Neural cell (in vitro differentiated cells): ENCODE measurements around the gene SLC41A3.

Source experiments
- CTCF ChIP-seq: fragments of 450-650 bp; IDR thresholded peaks from 2 replicates; pipeline ENCODE4 v1.5.1; 2014; ENCODE audit warnings: antibody characterized with exemption, mild to moderate bottlenecking, moderate library complexity; ENCODE audit not compliant: poor library complexity, severe bottlenecking
- EP300 ChIP-seq: fragments of 450-650 bp; conservative IDR thresholded peaks from 2 replicates; pipeline ENCODE4 v1.6.1; 2014; ENCODE audit warnings: antibody characterized with exemption, mild to moderate bottlenecking, moderate library complexity; ENCODE audit not compliant: poor library complexity, severe bottlenecking
- EZH2 ChIP-seq: fragments of 200-600, 300-800 bp; shearing (Covaris generic), sonication (generic); IDR thresholded peaks from 2 replicates; pipeline ENCODE4 v1.6.1; 2014; ENCODE audit warnings: antibody characterized with exemption, low read length, borderline replicate concordance, mild to moderate bottlenecking; ENCODE audit not compliant: insufficient read depth, poor library complexity, severe bottlenecking
- POLR2AphosphoS5 ChIP-seq: IDR thresholded peaks from 2 replicates; pipeline ENCODE4 v1.6.1; 2012
- RAD21 ChIP-seq: fragments of 450-650 bp; conservative IDR thresholded peaks from 2 replicates; pipeline ENCODE4 v1.6.1; 2014; ENCODE audit warnings: antibody characterized with exemption, mild to moderate bottlenecking, moderate library complexity
- REST ChIP-seq: IDR thresholded peaks from 2 replicates; pipeline ENCODE4 v1.6.1; 2012; ENCODE audit warnings: borderline replicate concordance

- no peak for TF ChIP-seq CTCF
- TF ChIP-seq RAD21 = no peak
- TF ChIP-seq POLR2AphosphoS5 = no peak
- no peak for TF ChIP-seq EP300
- no peak for TF ChIP-seq REST
- no peak for TF ChIP-seq EZH2
Measured at GRCh38 chr3:126113238-126113555, 29.3 kb upstream of the SLC41A3 start.
